ENCODE data around the gene MAPK8. TPM values are rescaled to one million over a fixed set of nuclear protein-coding genes. Genes with fewer than 3 reads are reported as not detected.
A peak's percentile ranks its signal among the peaks of the same experiment; 100 is the strongest.

MAPK8 gene
- total and polyA plus RNA-seq, 9 of the 15 experiments (the other 6 are each of a cell fraction or from before 2014, with no cell fraction given): 6.4 to 159 (median 71.0) TPM

- TF ChIP-seq, protein P1, sequence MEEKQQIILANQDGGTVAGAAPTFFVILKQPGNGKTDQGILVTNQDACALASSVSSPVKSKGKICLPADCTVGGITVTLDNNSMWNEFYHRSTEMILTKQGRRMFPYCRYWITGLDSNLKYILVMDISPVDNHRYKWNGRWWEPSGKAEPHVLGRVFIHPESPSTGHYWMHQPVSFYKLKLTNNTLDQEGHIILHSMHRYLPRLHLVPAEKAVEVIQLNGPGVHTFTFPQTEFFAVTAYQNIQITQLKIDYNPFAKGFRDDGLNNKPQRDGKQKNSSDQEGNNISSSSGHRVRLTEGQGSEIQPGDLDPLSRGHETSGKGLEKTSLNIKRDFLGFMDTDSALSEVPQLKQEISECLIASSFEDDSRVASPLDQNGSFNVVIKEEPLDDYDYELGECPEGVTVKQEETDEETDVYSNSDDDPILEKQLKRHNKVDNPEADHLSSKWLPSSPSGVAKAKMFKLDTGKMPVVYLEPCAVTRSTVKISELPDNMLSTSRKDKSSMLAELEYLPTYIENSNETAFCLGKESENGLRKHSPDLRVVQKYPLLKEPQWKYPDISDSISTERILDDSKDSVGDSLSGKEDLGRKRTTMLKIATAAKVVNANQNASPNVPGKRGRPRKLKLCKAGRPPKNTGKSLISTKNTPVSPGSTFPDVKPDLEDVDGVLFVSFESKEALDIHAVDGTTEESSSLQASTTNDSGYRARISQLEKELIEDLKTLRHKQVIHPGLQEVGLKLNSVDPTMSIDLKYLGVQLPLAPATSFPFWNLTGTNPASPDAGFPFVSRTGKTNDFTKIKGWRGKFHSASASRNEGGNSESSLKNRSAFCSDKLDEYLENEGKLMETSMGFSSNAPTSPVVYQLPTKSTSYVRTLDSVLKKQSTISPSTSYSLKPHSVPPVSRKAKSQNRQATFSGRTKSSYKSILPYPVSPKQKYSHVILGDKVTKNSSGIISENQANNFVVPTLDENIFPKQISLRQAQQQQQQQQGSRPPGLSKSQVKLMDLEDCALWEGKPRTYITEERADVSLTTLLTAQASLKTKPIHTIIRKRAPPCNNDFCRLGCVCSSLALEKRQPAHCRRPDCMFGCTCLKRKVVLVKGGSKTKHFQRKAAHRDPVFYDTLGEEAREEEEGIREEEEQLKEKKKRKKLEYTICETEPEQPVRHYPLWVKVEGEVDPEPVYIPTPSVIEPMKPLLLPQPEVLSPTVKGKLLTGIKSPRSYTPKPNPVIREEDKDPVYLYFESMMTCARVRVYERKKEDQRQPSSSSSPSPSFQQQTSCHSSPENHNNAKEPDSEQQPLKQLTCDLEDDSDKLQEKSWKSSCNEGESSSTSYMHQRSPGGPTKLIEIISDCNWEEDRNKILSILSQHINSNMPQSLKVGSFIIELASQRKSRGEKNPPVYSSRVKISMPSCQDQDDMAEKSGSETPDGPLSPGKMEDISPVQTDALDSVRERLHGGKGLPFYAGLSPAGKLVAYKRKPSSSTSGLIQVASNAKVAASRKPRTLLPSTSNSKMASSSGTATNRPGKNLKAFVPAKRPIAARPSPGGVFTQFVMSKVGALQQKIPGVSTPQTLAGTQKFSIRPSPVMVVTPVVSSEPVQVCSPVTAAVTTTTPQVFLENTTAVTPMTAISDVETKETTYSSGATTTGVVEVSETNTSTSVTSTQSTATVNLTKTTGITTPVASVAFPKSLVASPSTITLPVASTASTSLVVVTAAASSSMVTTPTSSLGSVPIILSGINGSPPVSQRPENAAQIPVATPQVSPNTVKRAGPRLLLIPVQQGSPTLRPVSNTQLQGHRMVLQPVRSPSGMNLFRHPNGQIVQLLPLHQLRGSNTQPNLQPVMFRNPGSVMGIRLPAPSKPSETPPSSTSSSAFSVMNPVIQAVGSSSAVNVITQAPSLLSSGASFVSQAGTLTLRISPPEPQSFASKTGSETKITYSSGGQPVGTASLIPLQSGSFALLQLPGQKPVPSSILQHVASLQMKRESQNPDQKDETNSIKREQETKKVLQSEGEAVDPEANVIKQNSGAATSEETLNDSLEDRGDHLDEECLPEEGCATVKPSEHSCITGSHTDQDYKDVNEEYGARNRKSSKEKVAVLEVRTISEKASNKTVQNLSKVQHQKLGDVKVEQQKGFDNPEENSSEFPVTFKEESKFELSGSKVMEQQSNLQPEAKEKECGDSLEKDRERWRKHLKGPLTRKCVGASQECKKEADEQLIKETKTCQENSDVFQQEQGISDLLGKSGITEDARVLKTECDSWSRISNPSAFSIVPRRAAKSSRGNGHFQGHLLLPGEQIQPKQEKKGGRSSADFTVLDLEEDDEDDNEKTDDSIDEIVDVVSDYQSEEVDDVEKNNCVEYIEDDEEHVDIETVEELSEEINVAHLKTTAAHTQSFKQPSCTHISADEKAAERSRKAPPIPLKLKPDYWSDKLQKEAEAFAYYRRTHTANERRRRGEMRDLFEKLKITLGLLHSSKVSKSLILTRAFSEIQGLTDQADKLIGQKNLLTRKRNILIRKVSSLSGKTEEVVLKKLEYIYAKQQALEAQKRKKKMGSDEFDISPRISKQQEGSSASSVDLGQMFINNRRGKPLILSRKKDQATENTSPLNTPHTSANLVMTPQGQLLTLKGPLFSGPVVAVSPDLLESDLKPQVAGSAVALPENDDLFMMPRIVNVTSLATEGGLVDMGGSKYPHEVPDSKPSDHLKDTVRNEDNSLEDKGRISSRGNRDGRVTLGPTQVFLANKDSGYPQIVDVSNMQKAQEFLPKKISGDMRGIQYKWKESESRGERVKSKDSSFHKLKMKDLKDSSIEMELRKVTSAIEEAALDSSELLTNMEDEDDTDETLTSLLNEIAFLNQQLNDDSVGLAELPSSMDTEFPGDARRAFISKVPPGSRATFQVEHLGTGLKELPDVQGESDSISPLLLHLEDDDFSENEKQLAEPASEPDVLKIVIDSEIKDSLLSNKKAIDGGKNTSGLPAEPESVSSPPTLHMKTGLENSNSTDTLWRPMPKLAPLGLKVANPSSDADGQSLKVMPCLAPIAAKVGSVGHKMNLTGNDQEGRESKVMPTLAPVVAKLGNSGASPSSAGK (IDR thresholded peaks at IDR 0.05): no peak
- TF ChIP-seq PCBP1 (IDR thresholded peaks at IDR 0.05; ENCODE audit: low read depth, low read length, poor library complexity, severe bottlenecking) (no peak), ZSCAN29 (IDR thresholded peaks at IDR 0.05) (no peak), ZNF184 (CRISPR knock-in tag; IDR thresholded peaks at IDR 0.05) (no peak), KHSRP (IDR thresholded peaks at IDR 0.05) (no peak), JUN (IDR thresholded peaks at IDR 0.05; ENCODE audit: borderline replicate concordance, low read depth, low read length) (no peak), JUN (CRISPR knock-in tag; IDR thresholded peaks at IDR 0.05; ENCODE audit: borderline replicate concordance) (no peak), SRSF3 (IDR thresholded peaks at IDR 0.05; ENCODE audit: insufficient read depth, low read length) (no peak), ZNF507 (tag; conservative IDR thresholded peaks at IDR 0.05) (no peak), NRF1 (conservative IDR thresholded peaks at IDR 0.05 in 1 of 2, IDR thresholded peaks at IDR 0.05 in 1 of 2) (no peak), SAFB2 (IDR thresholded peaks at IDR 0.05; ENCODE audit: borderline replicate concordance, low read depth, low read length, severe bottlenecking) (no peak), GTF2E2 (tag; IDR thresholded peaks at IDR 0.05) (peak; percentile 58; the same call in 1 of the 2 replicates), CHD1 (IDR thresholded peaks at IDR 0.05; ENCODE audit: low read length) (no peak), CTBP1 (IDR thresholded peaks at IDR 0.05; ENCODE audit: borderline replicate concordance) (peak; percentile 96)
- TF ChIP-seq, protein P2, sequence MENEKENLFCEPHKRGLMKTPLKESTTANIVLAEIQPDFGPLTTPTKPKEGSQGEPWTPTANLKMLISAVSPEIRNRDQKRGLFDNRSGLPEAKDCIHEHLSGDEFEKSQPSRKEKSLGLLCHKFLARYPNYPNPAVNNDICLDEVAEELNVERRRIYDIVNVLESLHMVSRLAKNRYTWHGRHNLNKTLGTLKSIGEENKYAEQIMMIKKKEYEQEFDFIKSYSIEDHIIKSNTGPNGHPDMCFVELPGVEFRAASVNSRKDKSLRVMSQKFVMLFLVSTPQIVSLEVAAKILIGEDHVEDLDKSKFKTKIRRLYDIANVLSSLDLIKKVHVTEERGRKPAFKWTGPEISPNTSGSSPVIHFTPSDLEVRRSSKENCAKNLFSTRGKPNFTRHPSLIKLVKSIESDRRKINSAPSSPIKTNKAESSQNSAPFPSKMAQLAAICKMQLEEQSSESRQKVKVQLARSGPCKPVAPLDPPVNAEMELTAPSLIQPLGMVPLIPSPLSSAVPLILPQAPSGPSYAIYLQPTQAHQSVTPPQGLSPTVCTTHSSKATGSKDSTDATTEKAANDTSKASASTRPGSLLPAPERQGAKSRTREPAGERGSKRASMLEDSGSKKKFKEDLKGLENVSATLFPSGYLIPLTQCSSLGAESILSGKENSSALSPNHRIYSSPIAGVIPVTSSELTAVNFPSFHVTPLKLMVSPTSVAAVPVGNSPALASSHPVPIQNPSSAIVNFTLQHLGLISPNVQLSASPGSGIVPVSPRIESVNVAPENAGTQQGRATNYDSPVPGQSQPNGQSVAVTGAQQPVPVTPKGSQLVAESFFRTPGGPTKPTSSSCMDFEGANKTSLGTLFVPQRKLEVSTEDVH (IDR thresholded peaks at IDR 0.05; ENCODE audit: low read depth, partially characterized antibody): no peak
Measured at GRCh38 chr10:48468130-48468790, 161.8 kb downstream of the MAPK8 start (continued).

Data from K562 (cell line).